GM23338 (cell line): ENCODE results near the gene TMEM190. TPM values are rescaled to one million over a fixed set of nuclear protein-coding genes. Genes with fewer than 3 reads are reported as not detected.
A peak's percentile ranks its signal among the peaks of the same experiment; 100 is the strongest.

Experiments used
- ATAC-seq: fragments of 200-7000 bp; cut with Tn5 transposase; 3 replicates; pipeline ENCODE4 v1.9.1; 2020
- DNase-seq: peaks from one replicate; pipeline ENCODE4 v3.0.0-alpha.2; 2015; ENCODE audit warnings: low spot score
- H2AFZ ChIP-seq: fragments of 200-600 bp; sonication (generic); 2 replicates; pipeline ENCODE4 v1.8.0; 2016; ENCODE audit warnings: antibody characterized with exemption, mild to moderate bottlenecking, moderate library complexity
- H3F3A ChIP-seq: fragments of 200-600 bp; sonication (generic); replicated peaks from 2 replicates; pipeline ENCODE4 v1.8.0; 2017; ENCODE audit warnings: antibody characterized with exemption, mixed run types, low read depth
- H3K27ac ChIP-seq: fragments of 200-600 bp; sonication (generic); 2 replicates; pipeline ENCODE4 v1.6.1; 2016; ENCODE audit warnings: low read depth
- H3K27me3 ChIP-seq: fragments of 200-600 bp; sonication (generic); 2 replicates; pipeline ENCODE4 v1.8.0; 2016; ENCODE audit warnings: mild to moderate bottlenecking, mixed run types, moderate library complexity; ENCODE audit not compliant: insufficient read depth
- H3K36me3 ChIP-seq: fragments of 200-600 bp; sonication (generic); 2 replicates; pipeline ENCODE4 v1.8.0; 2016; ENCODE audit warnings: mild to moderate bottlenecking; ENCODE audit not compliant: insufficient read depth
- H3K4me1 ChIP-seq: fragments of 200-600 bp; sonication (generic); 2 replicates; pipeline ENCODE4 v1.8.0; 2016; ENCODE audit warnings: mild to moderate bottlenecking, moderate library complexity; ENCODE audit not compliant: insufficient read depth
- H3K4me2 ChIP-seq: fragments of 200-600 bp; sonication (generic); 2 replicates; pipeline ENCODE4 v1.7.1; 2017; ENCODE audit warnings: mixed run types
- H3K4me3 ChIP-seq: fragments of 200-600 bp; sonication (generic); 2 replicates; pipeline ENCODE4 v1.6.1; 2016; ENCODE audit warnings: mixed run types
- H3K79me2 ChIP-seq: fragments of 200-600 bp; sonication (generic); replicated peaks from 2 replicates; pipeline ENCODE4 v1.8.0; 2017; ENCODE audit warnings: mild to moderate bottlenecking; ENCODE audit not compliant: insufficient read depth
- H3K9me2 ChIP-seq: fragments of 200-600 bp; sonication (generic); 2 replicates; pipeline ENCODE4 v1.8.0; 2017; ENCODE audit not compliant: insufficient read depth
- H4K20me1 ChIP-seq: fragments of 200-600 bp; sonication (generic); replicated peaks from 2 replicates; pipeline ENCODE4 v1.8.0; 2017; ENCODE audit warnings: mild to moderate bottlenecking; ENCODE audit not compliant: insufficient read depth
- H3K27ac Mint-ChIP-seq: 2 replicates; pipeline ENCODE4 v1.8.0; 2020; ENCODE audit warnings: inconsistent platforms, mild to moderate bottlenecking, moderate library complexity, mixed read lengths
- H3K27me3 Mint-ChIP-seq: 3 replicates; pipeline ENCODE4 v1.8.0; 2022; ENCODE audit warnings: low read depth, mild to moderate bottlenecking, moderate library complexity, mixed read lengths, inconsistent platforms; ENCODE audit not compliant: insufficient read depth, poor library complexity
- H3K36me3 Mint-ChIP-seq: 3 replicates; pipeline ENCODE4 v1.8.0; 2021; ENCODE audit warnings: low read depth, mild to moderate bottlenecking, inconsistent platforms, moderate library complexity, mixed read lengths
- H3K4me1 Mint-ChIP-seq: 3 replicates; pipeline ENCODE4 v1.8.0; 2020; ENCODE audit warnings: mild to moderate bottlenecking, inconsistent platforms, mixed read lengths
- H3K4me3 Mint-ChIP-seq: 3 replicates; pipeline ENCODE4 v1.8.0; 2021; ENCODE audit warnings: moderate library complexity, mild to moderate bottlenecking, inconsistent platforms, mixed read lengths
- H3K9me3 Mint-ChIP-seq: 3 replicates; pipeline ENCODE4 v1.8.0; 2020; ENCODE audit warnings: moderate library complexity, mild to moderate bottlenecking, inconsistent platforms, mixed read lengths
- CREB1 ChIP-seq: fragments of 250-450 bp; sonication (Bioruptor Pico); IDR thresholded peaks from 2 replicates; pipeline ENCODE4 v1.5.0; 2020; ENCODE audit warnings: low read depth, mild to moderate bottlenecking, moderate library complexity
- CTCF ChIP-seq, 2 experiments: fragments of 200-600 bp in 1 of 2; sonication (generic) in 1 of 2; conservative IDR thresholded peaks; 2 replicates each; pipeline versions ENCODE4 v1.5.1 to v1.6.1; 2016 to 2017; ENCODE audit warnings: antibody characterized with exemption in 2 of 2, low read depth in 2 of 2, mild to moderate bottlenecking in 2 of 2, moderate library complexity in 1 of 2
- ETS1 ChIP-seq: IDR thresholded peaks from 2 replicates; pipeline ENCODE4 v1.6.1; 2016; ENCODE audit warnings: antibody characterized with exemption
- EZH2 ChIP-seq: fragments of 200-600 bp; sonication (generic); IDR thresholded peaks from one replicate; pipeline ENCODE4 v1.8.0; 2017; ENCODE audit warnings: antibody characterized with exemption, mild to moderate bottlenecking, low read depth; ENCODE audit not compliant: unreplicated experiment
- EZH2phosphoT487 ChIP-seq: fragments of 200-600 bp; sonication (generic); IDR thresholded peaks from one replicate; pipeline ENCODE4 v1.8.1; 2018; ENCODE audit warnings: antibody characterized with exemption; ENCODE audit not compliant: unreplicated experiment
- JUNB ChIP-seq: IDR thresholded peaks from one replicate; pipeline ENCODE4 v1.6.1; 2016; ENCODE audit warnings: antibody characterized with exemption; ENCODE audit not compliant: unreplicated experiment
- NANOG ChIP-seq: IDR thresholded peaks from 2 replicates; pipeline ENCODE4 v1.6.1; 2016; ENCODE audit warnings: antibody characterized with exemption, borderline replicate concordance
- POLR2AphosphoS5 ChIP-seq: IDR thresholded peaks from 2 replicates; pipeline ENCODE4 v1.6.1; 2016; ENCODE audit warnings: antibody characterized with exemption, low read depth
- REST ChIP-seq: IDR thresholded peaks from one replicate; pipeline ENCODE4 v1.6.1; 2018; ENCODE audit warnings: antibody characterized with exemption; ENCODE audit not compliant: unreplicated experiment
- STAT1 ChIP-seq: IDR thresholded peaks from one replicate; pipeline ENCODE4 v1.6.1; 2016; ENCODE audit warnings: antibody characterized with exemption; ENCODE audit not compliant: unreplicated experiment
- ZNF114 ChIP-seq: fragments of 250-450 bp; sonication (Bioruptor Pico); IDR thresholded peaks from 2 replicates; pipeline ENCODE4 v1.5.0; 2020; ENCODE audit warnings: mild to moderate bottlenecking, moderate library complexity
- ZNF331 ChIP-seq: fragments of 250-450 bp; sonication (Bioruptor Pico); IDR thresholded peaks from 2 replicates; pipeline ENCODE4 v1.5.0; 2020; ENCODE audit warnings: low read depth, mild to moderate bottlenecking, moderate library complexity
- ZNF462 ChIP-seq: fragments of 250-450 bp; sonication (Bioruptor Pico); IDR thresholded peaks from 2 replicates; pipeline ENCODE4 v1.5.0; 2020; ENCODE audit warnings: mild to moderate bottlenecking, moderate library complexity
- polyA plus RNA-seq: library from polyadenylated mRNA; unstranded; fragments of >200 nt; fragmentation: Nextera tagmentation; extraction: Ambion mirVana; gene quantifications from 2 replicates; pipeline ENCODE4 v1.2.1, GENCODE V29; 2016
- total RNA-seq: library from RNA; depleted of rRNA; stranded (reverse); fragments of >200 nt; shearing (Covaris generic); gene quantifications from 2 replicates; pipeline ENCODE4 v1.2.3, GENCODE V29; 2014

TMEM190 gene
- total and polyA plus RNA-seq, 2 experiments from 2014 or later: 4.8 TPM; not detected in 1

- H3K36me3 ChIP-seq: no peaks in the 10 kb centered on the region
- Mint-ChIP-seq H3K27ac (no peak overlapping the region), H3K4me3 (peak overlapping the region; percentile 55), H3K36me3 (no peaks in the 10 kb centered on the region; the same call in 2 of the 3 replicates), H3K4me1 (peaks cover 49% of the 10 kb centered on the region), H3K27me3 (peaks cover 57% of the 10 kb centered on the region), H3K9me3 (no peaks in the 10 kb centered on the region; the same call in 2 of the 3 replicates)
- no peak for TF ChIP-seq REST
- no peak for TF ChIP-seq ZNF114 (CRISPR knock-in tag)
- no peak for TF ChIP-seq EZH2
- TF ChIP-seq EZH2phosphoT487: no peak
- TF ChIP-seq ZNF331 (CRISPR knock-in tag): no peak
- no peak for TF ChIP-seq ETS1
- TF ChIP-seq CTCF (conservative IDR thresholded peaks at IDR 0.05; ENCODE audit: low read depth in 2 of 2): no peak
- TF ChIP-seq STAT1: no peak
- no peak for TF ChIP-seq POLR2AphosphoS5
- TF ChIP-seq JUNB: no peak
- no peak for TF ChIP-seq CREB1 (CRISPR knock-in tag)
- TF ChIP-seq NANOG: no peak
- TF ChIP-seq ZNF462 (CRISPR knock-in tag): no peak
- no peak overlapping the region for H3K27ac ChIP-seq
- DNase-seq: no peak
- peaks cover 50% of the 10 kb centered on the region for H3K4me1 ChIP-seq
- H3K27me3 ChIP-seq: peaks cover 72% of the 10 kb centered on the region
- H3K4me3 ChIP-seq: peak overlapping the region; percentile 47
- no peaks in the 10 kb centered on the region for H3K9me2 ChIP-seq
- H2AFZ ChIP-seq: 0 out of 2 replicates have a peak overlapping the region, but pooled peaks have one; percentile 5
- no peak for ATAC-seq
- no peaks in the 10 kb centered on the region for H4K20me1 ChIP-seq
- H3K79me2 ChIP-seq: no peaks in the 10 kb centered on the region
- peak overlapping the region; percentile 77 for H3K4me2 ChIP-seq
- 0 out of 2 replicates have a peak, but pooled peaks cover 16% of the 10 kb centered on the region for H3F3A ChIP-seq
These were observed 3.2 kb upstream of the TMEM190 start for GRCh38 chr19:55373306-55373992.
